Ecto neural progenitor cell (in vitro differentiated cells): ENCODE measurements around the gene GSTA5.
"Not testable (repeated sequence)": the region's sequence is repeated elsewhere in the genome, so short reads cannot be mapped to it uniquely, and the experiment has no call there.

ENCODE experiments used
- DNase-seq: peaks from one replicate; pipeline ENCODE4 v3.0.0-alpha.2; 2018; ENCODE audit warnings: low spot score

The GSTA5 gene

DNA sequence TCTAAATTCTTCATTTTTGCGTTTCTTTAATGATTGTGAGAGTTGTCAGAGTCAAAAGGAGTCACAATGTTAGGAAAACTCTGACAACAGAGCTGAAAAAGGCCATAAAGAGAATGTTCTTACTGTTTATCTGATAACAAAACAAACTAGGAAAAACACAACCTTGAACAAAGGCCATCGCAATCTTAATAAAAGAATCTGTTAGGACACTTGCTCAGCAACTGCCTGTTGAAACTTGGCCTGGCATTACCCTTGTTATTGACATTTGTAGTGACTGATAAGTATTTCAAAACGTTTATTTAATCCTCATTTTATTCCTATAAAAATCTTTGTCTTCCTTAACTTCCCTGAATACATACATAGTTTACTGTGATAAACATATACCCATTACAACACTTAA, 52.7 kb downstream of the GSTA5 start:
- DNase-seq, result no peak

DNA sequence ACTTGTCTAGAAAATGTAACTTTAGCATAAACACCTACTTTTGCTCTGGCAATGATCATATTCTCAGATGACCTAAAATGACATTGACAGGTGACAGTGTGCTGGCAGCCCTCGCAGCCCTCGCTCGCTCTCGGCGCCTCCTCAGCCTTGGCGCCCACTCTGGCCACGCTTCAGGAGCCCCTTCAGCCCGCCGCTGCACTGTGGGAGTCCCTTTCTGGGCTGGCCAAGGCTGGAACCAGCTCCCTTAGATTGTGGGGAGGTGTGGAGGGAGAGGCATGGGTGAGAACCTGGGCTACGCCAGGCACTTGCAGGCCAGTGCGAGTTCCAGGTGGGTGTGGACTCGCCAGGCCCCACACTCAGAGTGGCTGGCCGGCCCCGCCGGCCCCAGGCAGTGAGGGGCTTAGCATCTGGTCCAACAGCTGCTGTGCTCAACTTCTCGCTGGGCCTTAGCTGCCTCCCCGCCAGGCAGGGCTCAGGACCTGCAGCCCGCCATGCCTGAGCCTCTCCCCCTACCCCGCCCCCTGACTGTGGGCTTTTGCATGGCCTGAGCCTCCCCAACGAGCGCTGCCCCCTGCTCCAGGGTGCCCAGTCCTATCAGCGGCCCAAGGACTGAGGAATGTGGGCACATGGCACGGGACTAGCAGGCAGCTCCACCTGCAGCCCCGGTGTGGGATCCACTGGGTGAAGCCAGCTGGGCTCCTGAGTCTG, 54.2 kb downstream of the GSTA5 start:
- no peak for DNase-seq

DNA sequence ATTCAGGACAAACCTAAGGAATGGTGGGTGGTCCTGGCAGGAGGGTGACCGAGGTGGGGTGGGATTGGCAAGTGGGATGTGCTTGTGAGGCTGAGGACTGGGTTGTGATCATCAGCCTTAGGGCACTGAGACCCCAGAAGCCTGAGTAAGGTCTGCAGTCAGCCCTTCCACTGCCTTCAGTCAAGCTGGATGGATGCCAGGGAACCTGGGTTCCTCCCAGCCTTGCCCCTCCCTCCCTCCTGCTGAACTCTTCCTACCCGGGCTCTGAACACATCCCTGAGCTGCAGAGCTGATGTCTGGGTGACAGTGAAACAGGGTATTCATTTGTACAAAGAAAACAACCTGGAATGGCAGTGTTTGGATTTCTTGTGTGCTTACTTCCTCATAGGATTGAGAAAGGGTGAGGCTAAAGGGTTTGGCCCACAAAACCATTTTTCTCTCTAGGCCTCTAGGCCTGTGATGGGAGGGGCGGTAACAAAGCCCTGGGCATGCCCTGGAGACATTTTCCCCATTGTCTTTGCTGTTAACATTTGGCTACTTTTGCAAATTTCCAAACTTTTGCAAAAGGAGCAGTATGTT, 57.8 kb downstream of the GSTA5 start:
- not testable (repeated sequence) for DNase-seq

DNA sequence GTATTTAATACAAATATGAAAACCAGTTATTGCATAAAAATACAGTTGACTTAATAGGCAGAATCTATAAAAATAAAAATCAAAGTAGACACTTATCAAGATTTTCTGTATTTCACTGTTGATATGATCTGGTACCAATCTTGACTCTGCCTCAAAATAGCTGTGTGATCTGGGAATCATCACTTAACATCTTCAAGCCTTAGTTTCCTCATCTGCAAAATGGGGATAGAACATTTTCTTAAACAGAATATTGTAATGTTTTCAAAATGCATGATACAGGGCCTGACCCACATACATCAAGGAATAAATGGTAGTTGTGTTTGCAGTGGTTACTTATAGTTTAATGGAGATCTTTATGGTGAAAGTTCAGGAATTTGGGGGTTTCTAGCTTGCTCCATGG, 58.4 kb downstream of the GSTA5 start:
- not testable (repeated sequence) for DNase-seq
